Measurements from ENCODE around the gene FAH. TPM values are rescaled to one million over a fixed set of nuclear protein-coding genes. Genes with fewer than 3 reads are reported as not detected.

FAH gene
- total RNA-seq, 1 experiment from 2014 or later, result 21.5 TPM

- no peak for TF ChIP-seq CTCF (conservative IDR thresholded peaks at IDR 0.05)
- H3K4ac ChIP-seq (ENCODE audit: low read depth, low read length), result no peak overlapping the region
- no peaks in the 10 kb centered on the region for H3K4me1 ChIP-seq (ENCODE audit: insufficient read depth, low read length)
- no peaks in the 10 kb centered on the region for H3K27me3 ChIP-seq (ENCODE audit: insufficient read depth, low read length)
- no peak overlapping the region for H2AFZ ChIP-seq (ENCODE audit: low read length)
- H3T11ph ChIP-seq (ENCODE audit: low read length), result no peak overlapping the region
- Mint-ChIP-seq H3K36me3 (ENCODE audit: insufficient read depth in 1 of 3, low read depth in 3 of 3) (peaks cover 4 to 37% (median 27%) of the 10 kb centered on the region in 3 experiments; a peak in 6 of 7 replicates), H3K4me3 (no peak overlapping the region), H3K9me3 (no peaks in the 10 kb centered on the region), H3K27me3 (ENCODE audit: low read depth) (no peaks in the 10 kb centered on the region), H3K27ac (peak overlapping the region in 1 of 3 experiments; percentile 10; a peak in 2 of 7 replicates), H3K4me1 (no peaks in the 10 kb centered on the region)
- H3K4me2 ChIP-seq (ENCODE audit: insufficient read depth, insufficient read length, low read length), result no peak overlapping the region
- no peak overlapping the region for H2BK20ac ChIP-seq (ENCODE audit: low read depth, low read length, poor library complexity, severe bottlenecking)
- no peaks in the 10 kb centered on the region for H3K79me2 ChIP-seq (ENCODE audit: insufficient read depth, low read length)
- H4K91ac ChIP-seq (ENCODE audit: insufficient read length, low read depth, low read length), result no peak overlapping the region
- no peak overlapping the region for H3K14ac ChIP-seq (ENCODE audit: insufficient read depth, low read length)
- H3K27ac ChIP-seq (ENCODE audit: insufficient read length, low read depth, low read length), result no peak overlapping the region
- H3K9me3 ChIP-seq (ENCODE audit: control insufficient read depth, low read depth, low read length), result no peaks in the 10 kb centered on the region
- H3K18ac ChIP-seq (ENCODE audit: insufficient read length, low read depth, low read length), result no peak overlapping the region
- no peak overlapping the region for H4K5ac ChIP-seq (ENCODE audit: insufficient read length, low read depth, low read length)
- H4K20me1 ChIP-seq (ENCODE audit: control insufficient read depth, insufficient read depth, insufficient read length), result no peaks in the 10 kb centered on the region
- H2BK120ac ChIP-seq (ENCODE audit: low read depth, low read length, poor library complexity, severe bottlenecking), result no peak overlapping the region
- H2BK12ac ChIP-seq (ENCODE audit: insufficient read length, low read depth, low read length), result no peak overlapping the region
- H3K23ac ChIP-seq (ENCODE audit: insufficient read length, low read depth, low read length), result no peak overlapping the region
- no peak overlapping the region for H2AK5ac ChIP-seq (ENCODE audit: insufficient read length, low read length)
- no peak overlapping the region for H2BK5ac ChIP-seq (ENCODE audit: insufficient read length, low read length)
- no CpG with 5 or more reads among the region's 5 CpGs for WGBS (ENCODE audit: extremely low coverage, insufficient read length, low lambda C conversion rate)
- H2BK15ac ChIP-seq (ENCODE audit: low read depth, low read length), result no peak overlapping the region
- no peaks in the 10 kb centered on the region for H3K23me2 ChIP-seq (ENCODE audit: insufficient read length, low read depth, low read length, poor library complexity, severe bottlenecking)
- no peaks in the 10 kb centered on the region for H3K79me1 ChIP-seq (ENCODE audit: insufficient read depth, low read depth, low read length, poor library complexity, severe bottlenecking)
- H4K8ac ChIP-seq (replicated peaks; ENCODE audit: insufficient read length, low read depth, low read length), result no peak overlapping the region
- no peak overlapping the region for H3K9ac ChIP-seq (ENCODE audit: extremely low read depth, insufficient read length, low read length)
- no peak overlapping the region for H3K56ac ChIP-seq (ENCODE audit: insufficient read length, low read depth, low read length)
- DNase-seq, result no peak
These were observed 15.6 kb downstream of the FAH start for GRCh38 chr15:80168421-80168820.

Measured in H9 (cell line).